H1 (cell line): Measurements from ENCODE around the gene ACTG2. TPM values are rescaled to one million over a fixed set of nuclear protein-coding genes. Genes with fewer than 3 reads are reported as not detected.

ENCODE experiments used
- FOSL1 ChIP-seq: IDR thresholded peaks from 2 replicates; pipeline ENCODE4 v1.6.1; 2011; ENCODE audit warnings: mild to moderate bottlenecking, low read depth, low read length, moderate library complexity; ENCODE audit not compliant: insufficient read depth
- KDM5A ChIP-seq: fragments of 200-600 bp; IDR thresholded peaks from 2 replicates; pipeline ENCODE4 v1.7.1; 2012; ENCODE audit warnings: mild to moderate bottlenecking, low read length, inconsistent platforms, mixed read lengths
- NRF1 ChIP-seq: IDR thresholded peaks from 2 replicates; pipeline ENCODE4 v1.6.1; 2011; ENCODE audit warnings: mild to moderate bottlenecking, low read depth, low read length, improper control_type of control experiment
- PHF8 ChIP-seq: fragments of 200-600 bp; sonication (generic); conservative IDR thresholded peaks from 2 replicates; pipeline ENCODE4 v1.7.1; 2012; ENCODE audit warnings: low read depth, mild to moderate bottlenecking, inconsistent platforms, low read length, moderate library complexity
- POLR2A ChIP-seq, 2 experiments: IDR thresholded peaks; 1 replicate in 1 of 2; 2 replicates in 1 of 2; pipeline ENCODE4 v1.6.1; 2011; ENCODE audit warnings: low read depth in 2 of 2, low read length in 2 of 2, mild to moderate bottlenecking in 2 of 2; ENCODE audit errors: control extremely low read depth in 1 of 2
- POU5F1 ChIP-seq: IDR thresholded peaks from 2 replicates; pipeline ENCODE4 v1.6.1; 2011; ENCODE audit warnings: low read depth, mild to moderate bottlenecking, low read length, moderate library complexity
- SIN3A ChIP-seq, 2 experiments: IDR thresholded peaks in 1 of 2; conservative IDR thresholded peaks in 1 of 2; 2 replicates each; pipeline ENCODE4 v1.6.1; 2011 to 2012; ENCODE audit warnings: low read length in 2 of 2, improper control_type of control experiment in 1 of 2, low read depth in 1 of 2, mild to moderate bottlenecking in 1 of 2
- TBP ChIP-seq: IDR thresholded peaks from 2 replicates; pipeline ENCODE4 v1.6.1; 2011; ENCODE audit warnings: low read depth, low read length, improper control_type of control experiment
- polyA plus RNA-seq, 7 experiments: library from polyadenylated mRNA; depleted of rRNA in 3 of 7; stranded (reverse) in 5 of 7; unstranded in 2 of 7; fragments of >200 nt in 5 of 7; fragments of 200-250 nt in 2 of 7; gene quantifications; 1 replicate in 5 of 7; 2 replicates in 1 of 7; 4 replicates in 1 of 7; pipeline versions ENCODE4 v1.2.1 to v1.2.3, GENCODE V29; 2011 to 2013; ENCODE audit warnings: missing spikeins in 2 of 7, mixed read lengths in 2 of 7
- total RNA-seq: library from RNA; stranded (reverse); fragmentation: NEBNext Ultra II Directional; extraction: Animal tissue kit (Norgen Biotek cat#: 25700); gene quantifications from 2 replicates; pipeline ENCODE4 v1.2.1, GENCODE V29; 2021
- TF ChIP-seq, protein P1 (sequence below): IDR thresholded peaks from 2 replicates; pipeline ENCODE4 v1.6.1; 2011; ENCODE audit warnings: low read depth, mild to moderate bottlenecking, low read length; ENCODE audit not compliant: insufficient read depth

Gene ACTG2
- total and polyA plus RNA-seq, 2 of the 8 experiments (the other 6 are each of a cell fraction or from before 2014, with no cell fraction given): 6.2 to 13.7 TPM

DNA sequence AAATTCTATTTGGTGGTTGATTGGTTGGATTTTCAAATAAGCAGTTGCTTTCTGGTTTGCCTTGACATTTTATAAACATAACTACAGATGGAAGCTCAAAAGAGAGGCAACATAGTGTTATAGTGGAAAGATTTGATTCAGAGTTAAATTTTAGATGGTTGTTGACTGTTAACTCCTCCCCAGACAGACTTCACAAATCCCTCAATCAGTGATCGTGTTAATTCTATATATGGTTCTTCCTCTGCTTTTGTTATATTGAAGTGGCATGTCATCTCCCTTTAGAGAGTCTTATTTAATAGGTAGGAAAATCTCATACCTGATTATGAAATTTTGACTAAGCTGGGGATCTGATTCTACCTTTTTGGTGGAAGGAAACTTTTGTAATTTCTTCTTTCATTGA, 53.4 kb downstream of the ACTG2 start (continued):
- TF ChIP-seq POU5F1 (no peak), KDM5A (no peak), POLR2A (IDR thresholded peaks at IDR 0.05; ENCODE audit: control extremely low read depth in 1 of 2, low read depth in 2 of 2, low read length in 2 of 2) (no peak), PHF8 (no peak), FOSL1 (no peak), TBP (no peak), SIN3A (conservative IDR thresholded peaks at IDR 0.05 in 1 of 2, IDR thresholded peaks at IDR 0.05 in 1 of 2; ENCODE audit: low read depth in 1 of 2, low read length in 2 of 2) (no peak), NRF1 (no peak)
- TF ChIP-seq, protein P1, sequence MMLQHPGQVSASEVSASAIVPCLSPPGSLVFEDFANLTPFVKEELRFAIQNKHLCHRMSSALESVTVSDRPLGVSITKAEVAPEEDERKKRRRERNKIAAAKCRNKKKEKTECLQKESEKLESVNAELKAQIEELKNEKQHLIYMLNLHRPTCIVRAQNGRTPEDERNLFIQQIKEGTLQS: no peak
